ENCODE results near the gene TSR1.

DNA sequence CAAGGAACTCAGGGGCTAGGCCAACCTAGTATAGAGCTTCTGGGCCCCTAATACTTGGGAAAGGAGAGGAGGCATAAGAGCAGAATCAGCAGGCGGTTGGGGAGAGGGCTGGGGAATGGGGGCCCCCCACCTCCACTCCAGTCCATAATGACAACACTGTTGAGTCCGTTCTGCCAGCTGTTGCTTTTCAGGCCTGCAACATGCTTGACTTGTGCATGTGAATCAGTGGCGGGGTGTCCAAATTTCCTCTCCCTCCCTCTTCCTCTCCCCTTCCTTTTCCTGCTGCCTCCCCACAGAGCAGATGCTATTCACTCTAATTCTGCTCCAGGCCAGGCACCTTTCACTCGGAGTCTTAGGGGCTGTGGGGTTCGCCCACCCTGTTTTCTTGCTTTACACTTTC lies 32.8 kb upstream of the TSR1 start:
- TF ChIP-seq, protein P1, sequence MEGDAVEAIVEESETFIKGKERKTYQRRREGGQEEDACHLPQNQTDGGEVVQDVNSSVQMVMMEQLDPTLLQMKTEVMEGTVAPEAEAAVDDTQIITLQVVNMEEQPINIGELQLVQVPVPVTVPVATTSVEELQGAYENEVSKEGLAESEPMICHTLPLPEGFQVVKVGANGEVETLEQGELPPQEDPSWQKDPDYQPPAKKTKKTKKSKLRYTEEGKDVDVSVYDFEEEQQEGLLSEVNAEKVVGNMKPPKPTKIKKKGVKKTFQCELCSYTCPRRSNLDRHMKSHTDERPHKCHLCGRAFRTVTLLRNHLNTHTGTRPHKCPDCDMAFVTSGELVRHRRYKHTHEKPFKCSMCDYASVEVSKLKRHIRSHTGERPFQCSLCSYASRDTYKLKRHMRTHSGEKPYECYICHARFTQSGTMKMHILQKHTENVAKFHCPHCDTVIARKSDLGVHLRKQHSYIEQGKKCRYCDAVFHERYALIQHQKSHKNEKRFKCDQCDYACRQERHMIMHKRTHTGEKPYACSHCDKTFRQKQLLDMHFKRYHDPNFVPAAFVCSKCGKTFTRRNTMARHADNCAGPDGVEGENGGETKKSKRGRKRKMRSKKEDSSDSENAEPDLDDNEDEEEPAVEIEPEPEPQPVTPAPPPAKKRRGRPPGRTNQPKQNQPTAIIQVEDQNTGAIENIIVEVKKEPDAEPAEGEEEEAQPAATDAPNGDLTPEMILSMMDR (IDR thresholded peaks at IDR 0.05; ENCODE audit: borderline replicate concordance, extremely low read depth, low read length, poor library complexity, severe bottlenecking) = no peak
- TF ChIP-seq EZH2 (IDR thresholded peaks at IDR 0.05; ENCODE audit: borderline replicate concordance, low read depth, low read length, severe bottlenecking) = no peak

Measured in DND-41 (cell line).